ENCODE measurements around the gene FAM209B.
A peak's percentile ranks its signal among the peaks of the same experiment; 100 is the strongest.
"Not testable (repeated sequence)": the region's sequence is repeated elsewhere in the genome, so short reads cannot be mapped to it uniquely, and the experiment has no call there.

Gene FAM209B

GRCh38 chr20:56540415-56540814 is 7.4 kb downstream of the FAM209B start:
- no peak for DNase-seq (ENCODE audit: low spot score)

GRCh38 chr20:56542489-56543030 is 9.5 kb downstream of the FAM209B start:
- DNase-seq (ENCODE audit: low spot score), result no peak

- DNase-seq (ENCODE audit: low spot score), result no peak
These were observed 18.5 kb downstream of the FAM209B start for GRCh38 chr20:56551571-56551970.

GRCh38 chr20:56552911-56553629 is 20.0 kb downstream of the FAM209B start:
- no peak for DNase-seq (ENCODE audit: low spot score)

GRCh38 chr20:56554869-56555268 is 21.8 kb downstream of the FAM209B start:
- peak; percentile 42 for DNase-seq (ENCODE audit: low spot score)

GRCh38 chr20:56558968-56559367 is 25.9 kb downstream of the FAM209B start:
- DNase-seq (ENCODE audit: low spot score), result no peak

GRCh38 chr20:56564526-56564925 is 31.5 kb downstream of the FAM209B start:
- not testable (repeated sequence) for DNase-seq (ENCODE audit: low spot score)

- no peak for DNase-seq (ENCODE audit: low spot score)
These were observed 32.5 kb downstream of the FAM209B start for GRCh38 chr20:56565511-56565910.

GRCh38 chr20:56566621-56567020 is 33.6 kb downstream of the FAM209B start:
- no peak for DNase-seq (ENCODE audit: low spot score)

- no peak for DNase-seq (ENCODE audit: low spot score)
These were observed 37.8 kb downstream of the FAM209B start for GRCh38 chr20:56570832-56571231.

- DNase-seq (ENCODE audit: low spot score), result no peak
These were observed 39.1 kb downstream of the FAM209B start for GRCh38 chr20:56572172-56572571.

- DNase-seq (ENCODE audit: low spot score), result no peak
These were observed 40.9 kb downstream of the FAM209B start for GRCh38 chr20:56573986-56574385.

GRCh38 chr20:56574531-56575142 is 41.6 kb downstream of the FAM209B start:
- no peak for DNase-seq (ENCODE audit: low spot score)

GRCh38 chr20:56575157-56575556 is 42.1 kb downstream of the FAM209B start:
- no peak for DNase-seq (ENCODE audit: low spot score)

- no peak for DNase-seq (ENCODE audit: low spot score)
These were observed 42.9 kb downstream of the FAM209B start for GRCh38 chr20:56575961-56576360.

- DNase-seq (ENCODE audit: low spot score), result no peak
These were observed 46.3 kb downstream of the FAM209B start for GRCh38 chr20:56579301-56579710.

- no peak for DNase-seq (ENCODE audit: low spot score)
These were observed 47.2 kb downstream of the FAM209B start for GRCh38 chr20:56580226-56580625.

GRCh38 chr20:56581701-56582100 is 48.7 kb downstream of the FAM209B start:
- no peak for DNase-seq (ENCODE audit: low spot score)

GRCh38 chr20:56582542-56582941 is 49.5 kb downstream of the FAM209B start:
- DNase-seq (ENCODE audit: low spot score), result no peak

GRCh38 chr20:56584916-56585315 is 51.9 kb downstream of the FAM209B start:
- no peak for DNase-seq (ENCODE audit: low spot score)
